HG03571 (cell line): ENCODE results near the gene GPR27.

Experiments used
- ATAC-seq: cut with Tn5 transposase; IDR thresholded peaks from one replicate; pipeline ENCODE4 v1.9.1; 2021; ENCODE audit not compliant: unreplicated experiment

The GPR27 gene

GRCh38 chr3:71753701-71754609 is at the start of gene GPR27:
TSS of gene GPR27 (plus strand) at chr3:71753855. CDS start at chr3:71754050, 195 bp downstream.
- no peak for ATAC-seq

- ATAC-seq: no peak
Observed at GRCh38 chr3:71704915-71705314, 48.7 kb upstream of the GPR27 start.

GRCh38 chr3:71705681-71706080 is 48.0 kb upstream of the GPR27 start:
- ATAC-seq: no peak

- no peak for ATAC-seq
Observed at GRCh38 chr3:71707595-71707994, 46.1 kb upstream of the GPR27 start.

DNA sequence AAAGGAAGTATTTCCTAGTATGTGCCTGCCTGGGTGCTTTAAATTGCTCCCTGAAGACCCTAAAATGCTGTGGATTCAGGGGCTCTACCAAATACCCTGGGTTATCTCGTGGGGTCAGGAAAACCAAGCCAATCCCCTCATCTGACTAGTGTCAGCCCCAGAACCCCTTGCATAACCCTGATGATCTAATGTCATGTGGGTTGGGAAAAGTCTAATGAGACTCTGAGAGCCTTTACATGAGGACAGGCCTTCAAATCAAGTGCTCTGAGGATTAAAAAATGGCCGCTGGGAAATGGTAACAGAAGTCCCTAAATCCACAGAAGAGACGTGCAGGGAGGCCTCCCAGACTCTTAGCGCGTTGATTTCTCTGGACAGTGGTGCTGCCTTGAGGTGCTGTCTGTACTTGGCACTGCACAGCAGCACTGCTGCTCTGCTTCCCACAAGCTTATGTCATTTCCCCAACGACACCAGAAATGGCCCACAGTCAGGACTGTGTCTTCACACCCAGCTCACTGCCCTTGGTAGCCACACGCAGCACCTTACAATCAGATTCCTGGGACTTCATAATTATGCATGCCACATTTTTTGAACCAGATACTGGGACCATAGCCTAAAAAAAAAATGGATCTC is 45.1 kb upstream of the GPR27 start:
- no peak for ATAC-seq

DNA sequence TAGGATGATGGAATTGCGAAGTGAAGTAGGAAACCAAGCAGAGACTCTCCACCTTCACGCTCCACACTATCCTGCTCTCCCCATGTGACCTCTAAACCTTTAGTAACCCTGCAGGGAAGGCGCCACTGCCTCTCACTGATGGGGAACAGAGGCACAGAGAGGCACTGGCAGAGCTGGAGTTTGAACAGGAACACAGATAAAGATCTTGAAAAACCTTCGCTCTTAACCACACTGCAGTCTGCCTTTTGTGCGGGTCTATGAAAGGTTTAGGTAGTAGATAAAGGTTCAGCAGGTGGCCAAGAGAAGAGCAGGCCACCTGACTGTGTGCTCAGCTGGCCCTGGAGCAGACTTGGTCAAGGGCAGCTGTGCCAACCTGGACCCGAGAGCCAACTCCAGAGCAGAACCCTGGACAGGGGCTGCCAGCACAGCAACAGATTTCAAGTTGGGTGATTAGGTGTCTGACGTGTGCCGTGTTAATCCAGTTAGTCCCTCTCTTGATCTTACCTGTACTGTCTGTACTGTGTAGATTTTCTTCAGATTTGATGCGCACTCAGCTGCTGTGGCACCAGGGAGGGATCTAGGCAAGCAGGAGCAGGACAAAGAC is 43.6 kb upstream of the GPR27 start:
- ATAC-seq: no peak

GRCh38 chr3:71710906-71711494 is 42.7 kb upstream of the GPR27 start:
- no peak for ATAC-seq

- no peak for ATAC-seq
Observed at GRCh38 chr3:71713041-71713440, 40.6 kb upstream of the GPR27 start.

DNA sequence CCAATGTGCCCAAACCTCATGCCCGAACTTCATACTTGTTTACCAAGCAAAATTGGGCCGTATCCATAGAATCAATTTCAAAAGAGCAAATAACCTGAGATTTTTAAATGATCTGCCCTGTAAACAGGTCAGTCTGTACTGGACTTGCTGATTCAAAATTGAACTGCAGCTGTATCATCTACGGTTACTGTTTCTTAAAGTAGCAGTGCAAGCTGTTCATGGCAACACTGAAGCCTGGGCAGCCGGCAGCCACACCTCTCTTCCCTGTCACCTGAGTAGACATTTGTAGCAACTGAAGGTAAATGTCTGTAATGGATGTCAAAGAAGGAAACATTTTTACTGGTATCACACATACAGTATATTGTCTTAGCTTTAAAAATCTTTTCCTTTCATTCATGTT is 39.1 kb upstream of the GPR27 start:
- no peak for ATAC-seq

DNA sequence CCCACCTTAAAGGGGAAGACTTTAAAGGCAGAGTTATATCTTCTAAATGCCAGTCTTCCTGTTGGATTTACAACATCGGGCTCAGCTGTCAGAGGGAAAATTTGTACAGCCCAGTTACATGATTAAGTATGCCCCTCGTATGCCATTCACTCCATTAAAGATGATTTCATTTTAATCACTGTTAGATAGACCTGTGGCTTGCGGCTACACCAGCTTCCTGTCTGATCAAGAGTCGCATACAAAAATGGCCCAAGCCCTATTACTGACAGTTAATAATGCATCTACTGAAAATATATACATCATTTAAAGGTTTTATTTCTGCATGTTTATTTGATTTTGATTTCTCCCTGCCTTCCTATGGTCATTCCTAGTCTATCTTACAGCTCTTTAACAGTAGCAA is 35.6 kb upstream of the GPR27 start:
- ATAC-seq: no peak

GRCh38 chr3:71721002-71721401 is 32.7 kb upstream of the GPR27 start:
- no peak for ATAC-seq

DNA sequence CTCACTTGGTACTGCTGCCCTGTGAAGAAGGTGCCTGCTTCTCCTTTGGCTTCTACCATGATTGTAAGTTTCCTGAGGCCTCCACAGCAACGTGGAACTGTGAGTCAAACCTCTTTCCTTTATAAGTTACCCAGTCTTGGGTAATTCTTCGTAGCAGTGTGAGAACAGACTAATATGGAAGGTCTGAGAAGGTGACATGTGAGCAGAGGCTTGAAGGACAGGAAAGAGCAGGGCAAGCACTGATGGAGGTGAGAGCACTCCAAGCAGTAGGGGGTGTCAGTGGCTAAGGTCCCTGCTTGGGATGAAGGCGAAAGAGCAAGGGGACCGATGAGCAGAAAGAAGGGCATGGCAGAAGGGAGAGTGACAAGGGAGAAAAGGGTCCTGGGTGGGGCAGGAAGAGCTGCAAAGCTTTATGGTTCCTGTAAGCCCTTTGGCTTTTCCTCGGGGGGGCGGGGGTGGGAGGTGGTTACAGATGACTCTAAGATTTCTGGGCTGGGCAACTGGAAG is 32.0 kb upstream of the GPR27 start:
- no peak for ATAC-seq

DNA sequence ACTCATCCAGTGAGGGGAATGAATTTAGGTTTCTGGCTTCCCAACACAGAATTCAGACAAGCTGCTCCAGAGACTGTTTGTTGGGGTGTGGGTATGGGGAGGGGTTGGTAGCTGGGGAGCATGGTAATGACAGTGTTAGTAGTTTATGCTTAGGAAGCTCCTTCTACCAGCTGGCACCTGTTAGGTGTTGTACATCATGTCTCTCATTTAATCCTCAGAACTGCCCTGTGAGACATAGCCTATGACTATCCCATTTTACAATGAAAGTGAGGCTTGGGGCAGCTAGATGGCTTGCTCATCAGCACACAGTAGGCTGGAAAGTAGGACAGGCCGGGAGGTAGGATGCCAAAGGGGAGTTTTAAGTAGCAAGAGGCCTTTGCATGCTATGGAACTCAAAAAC is 31.0 kb upstream of the GPR27 start:
- ATAC-seq: no peak

DNA sequence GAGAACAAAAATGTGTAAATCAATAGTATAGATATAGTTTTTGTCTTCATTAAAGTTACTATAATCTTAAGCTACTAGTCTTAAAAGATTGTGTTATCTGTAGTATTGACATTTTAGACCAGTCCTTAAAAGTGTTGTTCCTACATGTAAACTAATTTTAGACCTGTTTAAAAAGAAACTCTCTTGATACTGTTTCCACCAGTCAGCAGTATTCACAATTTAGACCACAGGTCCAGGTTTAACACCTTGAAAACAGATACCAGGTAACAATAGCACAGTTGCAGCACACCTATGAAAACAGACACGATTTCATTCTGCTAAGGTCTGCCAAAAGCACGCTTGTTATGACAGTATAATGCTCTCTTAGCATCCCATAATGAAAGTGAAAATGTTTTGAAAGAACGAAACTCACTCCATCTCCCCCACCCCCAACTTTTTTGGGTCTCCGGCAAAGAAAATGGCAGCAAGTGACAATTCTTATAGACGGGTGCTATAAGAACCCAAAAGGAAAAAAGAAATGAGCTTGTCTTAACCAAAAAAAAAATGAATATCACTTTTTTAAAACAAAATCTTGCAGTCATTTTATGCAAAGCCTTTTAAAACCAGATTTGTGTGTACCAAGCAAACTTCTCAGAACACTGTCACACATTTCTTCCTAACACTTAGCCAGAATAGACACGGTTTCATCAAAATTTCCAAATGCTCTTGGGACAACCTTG is 30.0 kb upstream of the GPR27 start:
- no peak for ATAC-seq

DNA sequence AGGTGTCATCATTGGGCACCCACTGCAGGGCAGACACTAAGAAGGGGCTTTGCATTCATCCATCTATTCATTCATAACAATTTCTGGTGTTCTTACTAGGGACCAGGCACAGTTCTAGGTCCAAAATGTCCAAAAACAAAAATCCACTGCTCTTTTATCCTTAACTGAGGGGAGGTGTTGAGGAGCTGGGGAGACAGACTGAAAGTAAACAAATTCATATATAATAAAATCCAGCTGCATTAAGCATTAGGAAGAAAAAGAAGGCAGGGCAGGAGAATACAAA is 29.5 kb upstream of the GPR27 start:
- ATAC-seq: no peak

- no peak for ATAC-seq
Observed at GRCh38 chr3:71724584-71725270, 28.9 kb upstream of the GPR27 start.

DNA sequence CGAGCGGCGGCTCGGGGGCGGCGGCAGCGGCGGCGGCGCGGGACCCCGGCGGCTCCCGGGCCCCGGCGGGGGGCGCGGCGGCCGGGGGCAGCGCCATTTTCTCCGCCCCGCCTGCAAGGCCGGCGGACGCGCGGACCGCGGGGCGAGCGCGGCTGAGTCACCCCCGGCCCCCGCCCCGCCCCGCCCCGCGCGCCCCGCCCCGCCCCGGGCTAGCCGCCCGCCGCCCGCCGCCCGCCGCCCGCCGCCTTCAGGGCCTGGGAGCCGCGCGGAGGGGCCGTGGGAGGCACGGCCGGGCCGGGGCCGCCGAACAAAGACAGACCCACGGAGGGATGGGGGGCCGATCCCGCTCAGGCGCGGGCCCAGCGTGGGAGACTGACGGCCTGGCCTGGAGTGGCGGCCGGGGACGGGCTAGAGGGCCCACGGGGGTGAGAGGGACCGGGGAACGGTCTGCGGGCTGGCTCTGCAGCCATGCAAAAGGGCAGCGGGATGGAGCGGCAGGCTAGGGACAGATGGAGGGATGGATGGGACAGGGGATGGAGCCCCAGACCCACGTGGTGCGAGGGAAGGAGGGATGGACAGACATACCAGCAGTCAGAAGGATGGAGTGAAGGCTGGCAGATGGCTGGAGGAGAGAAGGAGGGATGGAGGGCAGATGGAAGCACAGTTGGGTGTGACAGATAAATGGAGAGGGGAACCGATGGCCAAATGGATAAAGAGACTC is 28.2 kb upstream of the GPR27 start, which contains the start of gene EIF4E3:
TSS of gene EIF4E3 (minus strand) at position 132 of the 721 bp plus-strand sequence. CDS start at position 97, 35 bp downstream.
- no peak for ATAC-seq

DNA sequence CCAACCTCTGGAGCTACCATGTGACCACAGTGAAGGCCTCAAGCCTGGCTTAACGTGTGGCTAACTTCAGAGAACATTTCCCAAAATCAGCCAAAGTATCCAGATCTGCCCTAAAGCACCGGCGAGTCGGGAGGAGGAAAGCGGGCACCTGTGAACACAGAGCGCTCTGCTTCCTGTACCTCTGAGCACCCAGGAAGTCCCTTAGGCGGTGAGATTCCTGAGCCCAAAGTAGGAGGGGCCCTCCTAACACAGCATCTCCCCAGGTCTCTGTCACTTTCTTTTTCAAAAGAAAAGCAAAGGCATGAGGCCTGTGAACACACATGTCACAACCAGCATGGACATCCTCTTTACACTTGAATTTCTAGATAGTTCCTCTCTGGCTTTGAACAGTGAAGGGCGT is 27.5 kb upstream of the GPR27 start:
- no peak for ATAC-seq

DNA sequence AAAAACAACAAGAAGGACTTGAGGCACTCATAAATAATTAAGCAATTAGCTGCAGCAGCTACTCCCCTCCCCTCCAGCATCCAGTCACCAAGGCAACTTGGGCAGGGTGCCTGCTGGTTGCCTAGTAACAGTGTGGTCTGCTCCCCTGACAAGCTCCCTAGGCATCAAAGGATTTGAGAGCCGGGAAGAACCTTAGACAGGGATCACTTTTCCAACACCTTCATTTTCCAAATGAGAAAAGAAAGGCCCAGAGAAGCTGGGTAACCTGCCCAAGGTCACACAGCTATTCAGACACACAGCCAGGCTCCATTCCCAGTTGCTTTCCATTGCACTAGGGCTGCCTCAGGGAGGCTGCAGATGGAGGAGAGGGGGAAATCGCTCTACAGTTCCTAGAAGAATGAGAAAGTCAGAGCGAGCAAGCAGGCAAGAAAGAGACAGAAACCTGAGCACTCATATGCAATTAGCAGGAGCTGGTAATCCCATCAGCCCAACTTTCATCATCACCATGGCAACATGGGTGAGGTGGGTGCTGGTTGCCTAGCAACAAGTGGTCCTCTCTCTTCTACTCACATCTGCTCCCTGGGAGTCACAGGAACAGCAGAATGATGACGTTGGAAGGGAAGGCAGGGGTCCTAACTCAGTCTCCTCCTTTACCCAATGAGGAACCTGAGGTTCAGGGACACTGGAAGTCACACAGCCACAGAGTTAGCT is 24.9 kb upstream of the GPR27 start:
- ATAC-seq: no peak
